Calu3 (cell line): ENCODE results near the gene MGAT3. TPM values are rescaled to one million over a fixed set of nuclear protein-coding genes. Genes with fewer than 3 reads are reported as not detected.

ENCODE experiments used
- BruUV-seq: library from RNA; stranded (reverse); fragments of 400-500 nt; replicated peaks from 2 replicates; lab custom pipeline; 2021; lab: Mats Ljungman, UMichigan
- CTCF ChIA-PET: fragments of 300-600 bp; sonication (Branson Sonifier 250); formaldehyde crosslinking; loops from one replicate; lab custom pipeline; 2022; ENCODE audit warnings: antibody characterized with exemption; lab: Charles Lee
- DNase-seq: peaks from one replicate; pipeline ENCODE4 v3.0.0; 2022
- H3K27ac Mint-ChIP-seq: one replicate; pipeline ENCODE4 v1.8.0; 2022; ENCODE audit warnings: mixed read lengths; ENCODE audit not compliant: unreplicated experiment
- H3K27me3 Mint-ChIP-seq: one replicate; pipeline ENCODE4 v1.8.0; 2022; ENCODE audit warnings: mixed read lengths; ENCODE audit not compliant: unreplicated experiment
- H3K36me3 Mint-ChIP-seq: one replicate; pipeline ENCODE4 v1.8.0; 2022; ENCODE audit warnings: mild to moderate bottlenecking, moderate library complexity, mixed read lengths; ENCODE audit not compliant: insufficient read depth, unreplicated experiment
- H3K4me1 Mint-ChIP-seq: one replicate; pipeline ENCODE4 v1.8.0; 2022; ENCODE audit warnings: mild to moderate bottlenecking, low read depth, mixed read lengths; ENCODE audit not compliant: unreplicated experiment
- H3K4me3 Mint-ChIP-seq: one replicate; pipeline ENCODE4 v1.8.0; 2022; ENCODE audit warnings: mild to moderate bottlenecking, low read depth, moderate library complexity, mixed read lengths; ENCODE audit not compliant: unreplicated experiment
- H3K9me3 Mint-ChIP-seq: one replicate; pipeline ENCODE4 v1.8.0; 2022; ENCODE audit warnings: low read depth, mixed read lengths; ENCODE audit not compliant: unreplicated experiment
- CTCF ChIP-seq: fragments of 200-600 bp; IDR thresholded peaks from one replicate; pipeline ENCODE4 v1.8.0; 2022; ENCODE audit warnings: antibody characterized with exemption; ENCODE audit not compliant: unreplicated experiment
- intact Hi-C: fragments of 100-400 bp; cut with micrococcal nuclease; formaldehyde crosslinking; loops from one replicate; pipeline ENCODE4 v1.10.0; 2022; ENCODE audit not compliant: unreplicated experiment
- total RNA-seq: library from RNA; stranded (reverse); gene quantifications from 2 replicates; pipeline ENCODE4 v1.2.3, GENCODE V29; 2022

MGAT3 gene
- total RNA-seq, 1 experiment from 2014 or later, result 33.0 TPM

- CTCF ChIA-PET, result no interaction called here
- no peak for TF ChIP-seq CTCF
These were observed 75.6 kb downstream of the MGAT3 start, which contains the start of gene RPS19BP1 for GRCh38 chr22:39532215-39533073. RPS19BP1 (minus strand) TSS chr22:39532748; CDS start chr22:39532738, 10 bp downstream.

GRCh38 chr22:39534092-39534506, 77.3 kb downstream of the MGAT3 start:
- Mint-ChIP-seq H3K27ac (no peak overlapping the region), H3K9me3 (no peaks in the 10 kb centered on the region), H3K27me3 (no peaks in the 10 kb centered on the region), H3K4me3 (no peak overlapping the region), H3K36me3 (peaks cover 43% of the 10 kb centered on the region), H3K4me1 (peaks cover 32% of the 10 kb centered on the region)
- no TSS peak for BruUV-seq
- DNase-seq, result no peak
- intact Hi-C loops, result no loop called here
- CTCF ChIA-PET, result interaction anchor here (1.1 to 2.1 kb wide), 3 partner anchors 490 to 503 kb away, joined by 3 to 8 read pairs (median 4); no protein-coding TSS in a partner anchor
- no peak for TF ChIP-seq CTCF

More at GRCh38 chr22:39532215-39533073, 75.6 kb downstream of the MGAT3 start, which contains the start of gene RPS19BP1:
- H3K4me3 Mint-ChIP-seq, result peak within 1 kb of the TSS; percentile 98
- no TSS peak for BruUV-seq
- peak within 1 kb of the TSS; percentile 85 for H3K27ac Mint-ChIP-seq
- H3K4me1 Mint-ChIP-seq, result peaks cover 47% of the 10 kb centered on the region
- H3K36me3 Mint-ChIP-seq, result peaks cover 57% of the 10 kb centered on the region
- intact Hi-C loops, result no loop called here
- no peaks in the 10 kb centered on the region for H3K9me3 Mint-ChIP-seq
- no peaks in the 10 kb centered on the region for H3K27me3 Mint-ChIP-seq
- peak; percentile 99 for DNase-seq

- H3K36me3 Mint-ChIP-seq, result peaks cover 36% of the 10 kb centered on the region
- peaks cover 4% of the 10 kb centered on the region for H3K27me3 Mint-ChIP-seq
- no peaks in the 10 kb centered on the region for H3K9me3 Mint-ChIP-seq
- CTCF ChIA-PET, result interaction anchor here (0.6 to 2.1 kb wide), 6 partner anchors 97 to 502 kb away, joined by 3 to 8 read pairs (median 4); partner anchors contain the start of gene TAB1
- no TSS peak for BruUV-seq
- TF ChIP-seq CTCF, result peak; percentile 95
- H3K4me3 Mint-ChIP-seq, result no peak overlapping the region
- no peak overlapping the region for H3K27ac Mint-ChIP-seq
- DNase-seq, result peak; percentile 87
- intact Hi-C loops, result loop anchor here (5.0 kb wide), 1 partner anchor 503 kb away; no protein-coding TSS in a partner anchor
- H3K4me1 Mint-ChIP-seq, result peaks cover 25% of the 10 kb centered on the region
These were observed 78.0 kb downstream of the MGAT3 start for GRCh38 chr22:39534591-39535356.

- Mint-ChIP-seq H3K27me3 (peaks cover 10% of the 10 kb centered on the region), H3K4me1 (peaks cover 20% of the 10 kb centered on the region), H3K9me3 (no peaks in the 10 kb centered on the region), H3K4me3 (no peak overlapping the region), H3K36me3 (peaks cover 30% of the 10 kb centered on the region), H3K27ac (no peak overlapping the region)
- no peak for TF ChIP-seq CTCF
- CTCF ChIA-PET, result interaction anchor here (1.1 to 2.1 kb wide), 5 partner anchors 136 to 501 kb away, joined by 3 to 8 read pairs (median 3); partner anchors contain the start of gene TAB1
- BruUV-seq, result no TSS peak
- DNase-seq, result no peak
- intact Hi-C loops, result loop anchor here (5.0 kb wide), 1 partner anchor 502 kb away; no protein-coding TSS in a partner anchor
These were observed 78.5 kb downstream of the MGAT3 start for GRCh38 chr22:39535357-39535725.
